ENCODE data around the gene CALCOCO2. TPM values are rescaled to one million over a fixed set of nuclear protein-coding genes. Genes with fewer than 3 reads are reported as not detected.

The CALCOCO2 gene
- total and polyA plus RNA-seq, 4 experiments from 2014 or later: 107 to 196 (median 143) TPM

- POLR2A ChIA-PET (ENCODE audit: partially characterized antibody): no interaction called here
- DNase-seq: no peak
- peaks cover 53 to 82% (median 71%) of the 10 kb centered on the region in 4 donors for H3K4me1 Mint-ChIP-seq
- H3K4me3 Mint-ChIP-seq: peak overlapping the region in 2 of 8 donors; percentile 29 to 36
- Histone ChIP-seq H3K4me3 (ENCODE audit: low read length in 2 of 2) (no peak overlapping the region), H3K9me3 (ENCODE audit: control insufficient read depth in 1 of 2, low read length in 2 of 2) (no peaks in the 10 kb centered on the region), H3K27me3 (ENCODE audit: insufficient read depth, low read length) (no peaks in the 10 kb centered on the region), H3K27ac (ENCODE audit: low read depth, low read length) (no peak overlapping the region), H3K4me1 (ENCODE audit: insufficient read depth, low read length) (peaks cover 76% of the 10 kb centered on the region), H3K36me3 (ENCODE audit: insufficient read depth, low read length) (peaks cover 43% of the 10 kb centered on the region)
- H3K9me3 Mint-ChIP-seq: no peaks in the 10 kb centered on the region
- H3K27ac Mint-ChIP-seq: peak overlapping the region in 4 of 7 donors; percentile 31 to 96 (median 49)
- CTCF ChIA-PET (ENCODE audit: partially characterized antibody): no interaction called here
- peaks cover 30 to 70% of the 10 kb centered on the region in 2 donors for H3K36me3 Mint-ChIP-seq
- intact Hi-C loops (cut with micrococcal nuclease): no loop called here
- H3K27me3 Mint-ChIP-seq: no peaks in the 10 kb centered on the region
Observed at GRCh38 chr17:48912476-48912875, 81.6 kb downstream of the CALCOCO2 start.

Other genes starting within 250 kb of the CALCOCO2 start
- gene HOXB3, start 240.8 kb upstream of the CALCOCO2 start, total RNA-seq: 10 to 100 TPM; 11.2 to 14.5 TPM
- under 1 TPM in 1 of 2 donors, not detected in 1; 0.10 TPM for gene HOXB3, start 240.8 kb upstream of the CALCOCO2 start, polyA plus RNA-seq
- not detected for gene HOXB5, start 237.3 kb upstream of the CALCOCO2 start, total RNA-seq
- not detected for gene HOXB5, start 237.3 kb upstream of the CALCOCO2 start, polyA plus RNA-seq
- under 1 TPM in 1 of 2 experiments, not detected in 1; 0.38 TPM for gene HOXB6, start 226.0 kb upstream of the CALCOCO2 start, total RNA-seq
- not detected for gene HOXB6, start 226.0 kb upstream of the CALCOCO2 start, polyA plus RNA-seq
- gene HOXB7, start 220.0 kb upstream of the CALCOCO2 start, total RNA-seq: under 1 TPM in 1 of 2 experiments, not detected in 1; 0.25 TPM
- 1 to 10 TPM in 1 of 2 donors, under 1 TPM in 1; 0.23 to 1.3 TPM for gene HOXB7, start 220.0 kb upstream of the CALCOCO2 start, polyA plus RNA-seq
- not detected for gene HOXB8, start 215.7 kb upstream of the CALCOCO2 start, total RNA-seq
- gene HOXB8, start 215.7 kb upstream of the CALCOCO2 start, polyA plus RNA-seq: not detected
- not detected for gene HOXB9, start 204.7 kb upstream of the CALCOCO2 start, total RNA-seq
- not detected for gene HOXB9, start 204.7 kb upstream of the CALCOCO2 start, polyA plus RNA-seq
- gene PRAC1, start 108.5 kb upstream of the CALCOCO2 start, total RNA-seq: not detected
- not detected for gene PRAC1, start 108.5 kb upstream of the CALCOCO2 start, polyA plus RNA-seq
- gene PRAC2, start 107.8 kb upstream of the CALCOCO2 start, total RNA-seq: not detected
- gene PRAC2, start 107.8 kb upstream of the CALCOCO2 start, polyA plus RNA-seq: not detected
- gene HOXB13, start 102.3 kb upstream of the CALCOCO2 start, total RNA-seq: not detected
- gene HOXB13, start 102.3 kb upstream of the CALCOCO2 start, polyA plus RNA-seq: not detected
- not detected for gene TTLL6, start 13.8 kb upstream of the CALCOCO2 start, total RNA-seq
- not detected for gene TTLL6, start 13.8 kb upstream of the CALCOCO2 start, polyA plus RNA-seq
- 10 to 100 TPM; 28.6 to 30.6 TPM for gene ATP5MC1, start 61.8 kb downstream of the CALCOCO2 start, total RNA-seq
- 100 to 1,000 TPM; 137 to 173 TPM for gene ATP5MC1, start 61.8 kb downstream of the CALCOCO2 start, polyA plus RNA-seq
- gene UBE2Z, start 77.4 kb downstream of the CALCOCO2 start, total RNA-seq: 100 to 1,000 TPM in 1 of 2 experiments, 10 to 100 TPM in 1; 98.4 to 105 TPM
- 10 to 100 TPM; 69.8 to 76.7 TPM for gene UBE2Z, start 77.4 kb downstream of the CALCOCO2 start, polyA plus RNA-seq
- 10 to 100 TPM; 55.6 to 59.4 TPM for gene SNF8, start 113.8 kb downstream of the CALCOCO2 start, total RNA-seq
- 100 to 1,000 TPM; 106 to 115 TPM for gene SNF8, start 113.8 kb downstream of the CALCOCO2 start, polyA plus RNA-seq
- not detected for gene GIP, start 137.6 kb downstream of the CALCOCO2 start, total RNA-seq
- gene GIP, start 137.6 kb downstream of the CALCOCO2 start, polyA plus RNA-seq: not detected
- gene IGF2BP1, start 166.3 kb downstream of the CALCOCO2 start, total RNA-seq: not detected
- not detected for gene IGF2BP1, start 166.3 kb downstream of the CALCOCO2 start, polyA plus RNA-seq

Measured in CD4-positive, alpha-beta memory T cell (primary cell).